ENCODE results near the gene HGFAC. TPM values are rescaled to one million over a fixed set of nuclear protein-coding genes. Genes with fewer than 3 reads are reported as not detected.
"Not testable (repeated sequence)": the region's sequence is repeated elsewhere in the genome, so short reads cannot be mapped to it uniquely, and the experiment has no call there.

HGFAC gene
- total and polyA plus RNA-seq, 4 experiments from 2014 or later = 0.17 TPM; not detected in 3

DNA sequence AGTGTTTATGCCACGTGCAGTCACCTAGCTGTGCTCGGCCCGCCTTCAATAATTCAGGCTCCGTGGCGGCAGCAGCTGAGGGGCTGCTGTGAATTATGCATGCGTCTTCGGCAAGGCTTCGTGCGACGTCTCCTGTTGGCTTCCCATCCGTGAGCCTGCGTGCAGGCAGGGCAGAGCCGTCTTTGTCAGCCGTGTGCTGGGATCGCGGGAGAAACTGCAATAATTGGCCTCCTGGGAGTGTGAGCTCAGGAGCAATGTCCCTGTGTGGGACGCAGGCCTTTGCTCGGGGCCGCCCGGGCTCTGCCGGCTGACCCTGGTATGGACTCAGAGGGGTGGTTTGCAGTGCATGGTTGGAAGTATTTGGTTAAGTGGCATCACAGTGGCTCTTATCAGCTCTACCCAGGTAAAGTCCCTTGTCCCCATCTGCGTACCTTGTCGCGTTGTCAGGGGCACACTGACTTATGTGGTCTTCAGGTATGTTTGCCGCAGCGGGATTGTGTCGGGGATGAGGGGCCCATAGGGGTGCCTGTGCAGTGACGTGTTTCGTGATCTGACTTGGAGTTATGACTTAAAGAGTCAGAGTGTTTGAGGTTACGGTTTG is 34.5 kb upstream of the HGFAC start:
- H3K27ac Mint-ChIP-seq = no peak overlapping the region
- peaks cover 0 to 3% (median 0%) of the 10 kb centered on the region in 8 donors for H3K9me3 Mint-ChIP-seq
- Histone ChIP-seq H3K4me3 (ENCODE audit: low read length in 2 of 2) (no peak overlapping the region), H3K27ac (ENCODE audit: low read depth, low read length) (no peak overlapping the region), H3K36me3 (ENCODE audit: insufficient read depth, low read length) (no peaks in the 10 kb centered on the region), H3K9me3 (ENCODE audit: control insufficient read depth in 1 of 2, low read length in 2 of 2) (no peaks in the 10 kb centered on the region), H3K27me3 (ENCODE audit: insufficient read depth, low read length) (no peaks in the 10 kb centered on the region), H3K4me1 (ENCODE audit: insufficient read depth, low read length) (no peaks in the 10 kb centered on the region)
- no peaks in the 10 kb centered on the region for H3K27me3 Mint-ChIP-seq
- ChIA-PET POLR2A (ENCODE audit: partially characterized antibody) (no interaction called here), CTCF (ENCODE audit: partially characterized antibody) (no interaction called here)
- no peak overlapping the region for H3K4me3 Mint-ChIP-seq
- intact Hi-C loops (cut with micrococcal nuclease) = no loop called here
- H3K4me1 Mint-ChIP-seq = no peaks in the 10 kb centered on the region
- H3K36me3 Mint-ChIP-seq = no peaks in the 10 kb centered on the region
- no peak for DNase-seq

DNA sequence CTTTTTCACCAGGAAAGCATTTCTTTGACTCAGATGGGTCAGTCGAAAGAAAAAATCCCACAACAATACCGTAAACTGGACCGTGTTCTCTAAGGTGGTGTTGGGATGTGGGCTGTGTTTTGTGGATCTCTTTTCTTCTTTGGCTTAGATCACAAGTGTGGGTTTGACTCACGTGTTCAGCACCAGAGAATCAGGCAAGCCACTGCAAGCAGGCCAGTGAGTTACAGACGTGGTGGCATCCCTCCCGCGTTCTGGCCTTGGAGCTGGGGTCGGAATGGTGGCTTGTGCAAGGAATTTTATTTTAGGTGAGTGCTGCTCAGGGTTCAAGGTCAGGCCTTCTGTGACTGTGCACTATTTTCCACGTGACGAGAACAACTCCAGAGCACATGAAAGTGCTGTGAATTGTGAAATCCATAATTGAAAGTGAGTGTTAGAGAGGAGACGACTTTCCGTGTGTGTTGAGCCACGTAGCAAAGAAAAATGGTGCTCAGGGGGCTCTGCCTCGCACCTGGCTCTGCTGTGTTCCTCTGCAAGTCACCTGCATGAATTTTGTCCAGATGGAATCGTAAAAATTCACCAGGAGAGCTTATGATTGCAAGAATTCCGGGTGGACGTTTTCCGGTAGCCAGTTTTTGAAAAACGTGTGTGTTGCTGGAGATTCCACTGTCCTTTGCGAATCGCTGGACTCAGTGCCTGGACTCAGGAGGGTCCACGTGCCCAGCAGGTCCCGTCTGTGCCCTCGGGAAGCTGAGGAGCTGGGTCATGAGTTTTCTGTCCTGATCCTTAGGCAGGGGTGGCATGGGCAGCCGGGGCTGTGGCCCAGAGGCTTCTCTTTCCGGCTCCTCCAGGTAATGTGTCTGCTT is 33.6 kb upstream of the HGFAC start:
- H3K36me3 Mint-ChIP-seq = no peaks in the 10 kb centered on the region
- CTCF ChIA-PET (ENCODE audit: partially characterized antibody) = no interaction called here
- POLR2A ChIA-PET (ENCODE audit: partially characterized antibody) = no interaction called here
- Histone ChIP-seq H3K9me3 (ENCODE audit: control insufficient read depth in 1 of 2, low read length in 2 of 2) (no peaks in the 10 kb centered on the region), H3K27me3 (ENCODE audit: insufficient read depth, low read length) (no peaks in the 10 kb centered on the region), H3K36me3 (ENCODE audit: insufficient read depth, low read length) (no peaks in the 10 kb centered on the region), H3K27ac (ENCODE audit: low read depth, low read length) (no peak overlapping the region), H3K4me3 (ENCODE audit: low read length in 2 of 2) (no peak overlapping the region), H3K4me1 (ENCODE audit: insufficient read depth, low read length) (no peaks in the 10 kb centered on the region)
- H3K27me3 Mint-ChIP-seq = no peaks in the 10 kb centered on the region
- H3K9me3 Mint-ChIP-seq = peaks cover 0 to 3% (median 0%) of the 10 kb centered on the region in 8 donors
- no peak for DNase-seq
- H3K27ac Mint-ChIP-seq = no peak overlapping the region
- no peaks in the 10 kb centered on the region for H3K4me1 Mint-ChIP-seq
- intact Hi-C loops (cut with micrococcal nuclease) = no loop called here
- no peak overlapping the region for H3K4me3 Mint-ChIP-seq

DNA sequence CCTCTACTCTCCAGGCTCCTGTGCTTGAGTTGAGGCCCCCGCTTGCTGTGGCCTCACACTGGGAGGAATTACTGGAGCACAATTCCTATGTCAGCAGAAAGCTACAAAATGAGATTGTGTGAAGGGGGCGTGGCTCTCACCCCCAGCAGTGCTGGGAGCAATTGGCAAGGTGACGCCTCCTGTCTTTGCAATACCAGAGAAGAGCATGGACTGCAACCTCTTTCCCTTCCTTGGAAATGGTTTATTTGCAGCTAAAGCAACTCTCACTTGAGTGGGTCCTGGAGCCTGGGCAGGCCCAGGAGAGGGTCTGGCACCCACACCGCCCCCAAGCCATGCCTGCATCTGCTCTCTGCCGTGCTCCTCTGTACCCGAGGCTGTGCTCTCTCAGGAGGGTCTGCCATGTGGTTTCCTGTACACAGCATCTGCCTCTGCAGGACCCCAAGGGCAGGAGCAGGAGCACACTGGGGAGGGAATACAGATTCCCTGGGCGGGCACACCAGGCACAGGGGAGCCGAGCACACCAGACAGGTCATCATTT is 32.9 kb upstream of the HGFAC start:
- Mint-ChIP-seq H3K9me3 (peaks cover 0 to 3% (median 0%) of the 10 kb centered on the region in 8 donors), H3K27me3 (no peaks in the 10 kb centered on the region), H3K36me3 (no peaks in the 10 kb centered on the region), H3K27ac (no peak overlapping the region), H3K4me1 (no peaks in the 10 kb centered on the region), H3K4me3 (no peak overlapping the region)
- H3K27me3 ChIP-seq (ENCODE audit: insufficient read depth, low read length) = no peaks in the 10 kb centered on the region
- no peaks in the 10 kb centered on the region for H3K36me3 ChIP-seq (ENCODE audit: insufficient read depth, low read length)
- DNase-seq = no peak
- ChIA-PET CTCF (ENCODE audit: partially characterized antibody) (no interaction called here), POLR2A (ENCODE audit: partially characterized antibody) (no interaction called here)
- H3K4me1 ChIP-seq (ENCODE audit: insufficient read depth, low read length) = no peaks in the 10 kb centered on the region
- no peaks in the 10 kb centered on the region for H3K9me3 ChIP-seq (ENCODE audit: control insufficient read depth in 1 of 2, low read length in 2 of 2)
- H3K27ac ChIP-seq (ENCODE audit: low read depth, low read length) = no peak overlapping the region
- H3K4me3 ChIP-seq (ENCODE audit: low read length in 2 of 2) = no peak overlapping the region
- intact Hi-C loops (cut with micrococcal nuclease) = no loop called here

DNA sequence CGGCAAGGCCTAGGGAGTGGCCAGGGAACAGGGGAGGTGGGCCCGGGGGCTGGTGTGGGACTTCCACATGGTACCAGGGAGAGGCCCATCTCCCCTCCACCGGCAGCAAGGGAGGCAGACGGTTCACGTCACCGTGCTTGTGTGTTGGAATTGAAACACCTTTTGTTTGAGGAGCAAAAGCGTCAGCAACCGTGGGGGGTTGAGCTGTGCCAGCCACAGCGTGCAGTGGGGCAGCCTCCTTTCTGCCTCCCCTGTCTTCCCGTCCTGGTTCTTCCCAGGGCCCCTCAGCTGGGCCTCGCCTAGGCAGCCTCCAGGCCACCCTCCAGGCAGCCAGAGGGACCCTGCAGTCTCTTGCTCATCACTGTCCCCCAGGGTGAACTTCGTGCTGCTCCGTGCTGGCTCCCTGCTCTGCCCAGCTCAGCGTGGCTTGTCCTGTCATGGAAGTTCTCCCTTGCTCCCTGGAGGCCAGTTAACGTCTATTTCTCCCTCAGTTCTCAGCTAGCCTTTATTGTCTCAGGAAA is 32.1 kb upstream of the HGFAC start:
- H3K4me1 Mint-ChIP-seq = no peaks in the 10 kb centered on the region
- no peaks in the 10 kb centered on the region for H3K9me3 Mint-ChIP-seq
- no peaks in the 10 kb centered on the region for H3K9me3 ChIP-seq (ENCODE audit: control insufficient read depth in 1 of 2, low read length in 2 of 2)
- no peak overlapping the region for H3K4me3 Mint-ChIP-seq
- no peak overlapping the region for H3K27ac Mint-ChIP-seq
- intact Hi-C loops (cut with micrococcal nuclease) = no loop called here
- no peak overlapping the region for H3K4me3 ChIP-seq (ENCODE audit: low read length in 2 of 2)
- no peaks in the 10 kb centered on the region for H3K27me3 ChIP-seq (ENCODE audit: insufficient read depth, low read length)
- H3K36me3 ChIP-seq (ENCODE audit: insufficient read depth, low read length) = no peaks in the 10 kb centered on the region
- no peaks in the 10 kb centered on the region for H3K4me1 ChIP-seq (ENCODE audit: insufficient read depth, low read length)
- H3K27me3 Mint-ChIP-seq = no peaks in the 10 kb centered on the region
- H3K36me3 Mint-ChIP-seq = no peaks in the 10 kb centered on the region
- CTCF ChIA-PET (ENCODE audit: partially characterized antibody) = no interaction called here
- DNase-seq = no peak
- no peak overlapping the region for H3K27ac ChIP-seq (ENCODE audit: low read depth, low read length)
- POLR2A ChIA-PET (ENCODE audit: partially characterized antibody) = no interaction called here

DNA sequence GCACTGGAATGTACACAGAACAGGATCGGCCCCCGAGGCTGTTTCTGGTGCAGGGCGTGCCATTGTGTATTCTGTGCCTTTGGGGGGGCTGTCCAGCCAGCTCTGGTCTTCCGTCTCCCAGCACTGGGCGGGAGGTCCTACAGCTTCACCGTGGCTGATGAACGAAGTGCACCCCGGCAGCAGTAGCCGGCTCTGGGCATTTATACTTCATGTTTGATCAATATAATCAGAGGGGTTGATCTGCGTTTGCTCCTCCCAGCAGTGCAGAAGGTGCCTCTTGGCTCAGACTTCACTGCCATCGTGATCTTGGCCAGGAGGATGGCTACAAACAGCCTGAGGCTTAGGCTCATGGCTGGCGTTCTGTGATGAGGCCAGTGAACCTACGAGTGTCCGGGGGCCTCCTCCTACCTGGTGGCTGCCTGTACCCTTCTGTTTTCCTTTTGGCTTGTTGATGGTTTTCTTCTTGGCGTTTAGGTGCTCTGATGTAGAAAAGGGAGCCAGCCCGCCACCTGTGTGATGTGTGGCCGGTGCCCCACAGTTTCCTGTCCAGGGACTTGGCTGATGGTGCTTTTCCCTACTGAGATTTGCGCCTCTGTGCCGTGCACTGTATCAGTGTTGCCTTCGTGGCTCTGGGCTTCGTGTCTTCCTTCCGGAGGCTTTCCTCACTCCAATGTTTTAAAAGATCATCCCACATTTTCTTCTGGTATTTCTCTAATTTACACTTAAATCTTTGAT is 31.2 kb upstream of the HGFAC start:
- intact Hi-C loops (cut with micrococcal nuclease) = no loop called here
- no peak overlapping the region for H3K4me3 ChIP-seq (ENCODE audit: low read length in 2 of 2)
- ChIA-PET POLR2A (ENCODE audit: partially characterized antibody) (no interaction called here), CTCF (ENCODE audit: partially characterized antibody) (no interaction called here)
- no peaks in the 10 kb centered on the region for H3K27me3 ChIP-seq (ENCODE audit: insufficient read depth, low read length)
- H3K4me1 ChIP-seq (ENCODE audit: insufficient read depth, low read length) = no peaks in the 10 kb centered on the region
- no peak overlapping the region for H3K27ac Mint-ChIP-seq
- H3K27ac ChIP-seq (ENCODE audit: low read depth, low read length) = no peak overlapping the region
- H3K27me3 Mint-ChIP-seq = no peaks in the 10 kb centered on the region
- no peaks in the 10 kb centered on the region for H3K36me3 ChIP-seq (ENCODE audit: insufficient read depth, low read length)
- H3K9me3 Mint-ChIP-seq = no peaks in the 10 kb centered on the region
- no peak overlapping the region for H3K4me3 Mint-ChIP-seq
- no peaks in the 10 kb centered on the region for H3K4me1 Mint-ChIP-seq
- DNase-seq = no peak
- H3K9me3 ChIP-seq (ENCODE audit: control insufficient read depth in 1 of 2, low read length in 2 of 2) = no peaks in the 10 kb centered on the region
- H3K36me3 Mint-ChIP-seq = peaks cover 0 to 4% of the 10 kb centered on the region in 2 donors

DNA sequence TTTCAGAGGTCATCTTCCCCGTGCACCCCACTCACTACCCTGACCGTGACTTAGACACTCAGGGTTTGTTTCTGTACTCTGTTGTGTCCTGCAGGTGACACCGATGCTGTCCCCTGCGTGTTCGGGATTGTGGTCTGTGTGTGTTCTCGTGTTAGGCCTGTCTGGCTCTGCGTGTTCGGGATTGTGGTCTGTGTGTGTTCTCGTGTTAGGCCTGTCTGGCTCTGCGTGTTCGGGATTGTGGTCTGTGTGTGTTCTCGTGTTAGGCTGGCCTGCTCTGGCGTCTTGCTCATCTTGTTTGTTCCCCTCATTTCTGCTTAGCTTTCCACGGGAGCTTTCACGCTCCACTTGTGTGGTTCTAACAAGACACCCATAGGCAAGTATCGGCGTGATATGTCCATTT is 30.6 kb upstream of the HGFAC start:
- DNase-seq; CTCF ChIA-PET (ENCODE audit: partially characterized antibody); H3K9me3 Mint-ChIP-seq: not testable (repeated sequence)

DNA sequence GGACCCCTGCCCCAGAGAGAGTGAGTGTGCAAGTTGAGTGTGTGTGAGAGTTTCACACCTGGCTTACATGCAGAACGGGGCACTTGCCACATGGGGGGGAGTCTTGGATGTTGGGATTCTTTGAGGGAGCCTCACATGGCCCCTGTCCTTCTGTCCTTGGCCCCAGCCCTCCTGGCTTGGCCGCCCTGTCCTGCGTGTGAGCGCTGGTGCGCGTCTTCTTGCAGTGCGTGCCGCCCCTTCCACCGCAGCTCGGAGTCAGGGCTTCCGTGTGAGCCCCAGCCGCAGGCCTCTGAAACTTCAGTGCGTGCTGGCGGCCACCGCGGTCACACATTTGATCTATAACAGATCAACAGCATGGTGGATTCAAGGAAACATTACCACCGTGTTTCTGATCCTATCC is 30.1 kb upstream of the HGFAC start:
- Histone ChIP-seq H3K27ac (ENCODE audit: low read depth, low read length) (no peak overlapping the region), H3K4me3 (ENCODE audit: low read length in 2 of 2) (no peak overlapping the region), H3K4me1 (ENCODE audit: insufficient read depth, low read length) (no peaks in the 10 kb centered on the region), H3K9me3 (ENCODE audit: control insufficient read depth in 1 of 2, low read length in 2 of 2) (no peaks in the 10 kb centered on the region), H3K36me3 (ENCODE audit: insufficient read depth, low read length) (no peaks in the 10 kb centered on the region), H3K27me3 (ENCODE audit: insufficient read depth, low read length) (no peaks in the 10 kb centered on the region)
- Mint-ChIP-seq H3K27ac (no peak overlapping the region), H3K4me3 (no peak overlapping the region), H3K27me3 (no peaks in the 10 kb centered on the region), H3K36me3 (peaks cover 0 to 6% of the 10 kb centered on the region in 2 donors), H3K9me3 (no peaks in the 10 kb centered on the region), H3K4me1 (no peaks in the 10 kb centered on the region)
- DNase-seq = no peak
- ChIA-PET POLR2A (ENCODE audit: partially characterized antibody) (no interaction called here), CTCF (ENCODE audit: partially characterized antibody) (no interaction called here)
- intact Hi-C loops (cut with micrococcal nuclease) = no loop called here

More for the DNA sequence above, 30.6 kb upstream of the HGFAC start:
- H3K9me3 ChIP-seq (ENCODE audit: control insufficient read depth in 1 of 2, low read length in 2 of 2); intact Hi-C loops (cut with micrococcal nuclease); H3K27me3 ChIP-seq (ENCODE audit: insufficient read depth, low read length); H3K27ac ChIP-seq (ENCODE audit: low read depth, low read length); H3K27me3 Mint-ChIP-seq; H3K4me3 Mint-ChIP-seq; H3K36me3 ChIP-seq (ENCODE audit: insufficient read depth, low read length); H3K4me1 ChIP-seq (ENCODE audit: insufficient read depth, low read length); POLR2A ChIA-PET (ENCODE audit: partially characterized antibody); H3K4me3 ChIP-seq (ENCODE audit: low read length in 2 of 2); H3K4me1 Mint-ChIP-seq; H3K36me3 Mint-ChIP-seq: not testable (repeated sequence)
- peak overlapping the region in 1 of 7 donors; percentile 20 for H3K27ac Mint-ChIP-seq

Measured in CD4-positive, alpha-beta memory T cell (primary cell).